K562 treated with DMSO at 1 percent for 48 hours (cell line): ENCODE results near the gene CCDC82. TPM values are rescaled to one million over a fixed set of nuclear protein-coding genes. Genes with fewer than 3 reads are reported as not detected.

Experiments
- total RNA-seq: library from RNA; unstranded; fragments of 300-600 nt; gene quantifications from 2 replicates; pipeline ENCODE4 v1.2.3, GENCODE V29; 2022; ENCODE audit warnings: low replicate concordance; ENCODE audit errors: extremely low read depth

The CCDC82 gene
- not detected in 2 replicates for total RNA-seq

DNA sequence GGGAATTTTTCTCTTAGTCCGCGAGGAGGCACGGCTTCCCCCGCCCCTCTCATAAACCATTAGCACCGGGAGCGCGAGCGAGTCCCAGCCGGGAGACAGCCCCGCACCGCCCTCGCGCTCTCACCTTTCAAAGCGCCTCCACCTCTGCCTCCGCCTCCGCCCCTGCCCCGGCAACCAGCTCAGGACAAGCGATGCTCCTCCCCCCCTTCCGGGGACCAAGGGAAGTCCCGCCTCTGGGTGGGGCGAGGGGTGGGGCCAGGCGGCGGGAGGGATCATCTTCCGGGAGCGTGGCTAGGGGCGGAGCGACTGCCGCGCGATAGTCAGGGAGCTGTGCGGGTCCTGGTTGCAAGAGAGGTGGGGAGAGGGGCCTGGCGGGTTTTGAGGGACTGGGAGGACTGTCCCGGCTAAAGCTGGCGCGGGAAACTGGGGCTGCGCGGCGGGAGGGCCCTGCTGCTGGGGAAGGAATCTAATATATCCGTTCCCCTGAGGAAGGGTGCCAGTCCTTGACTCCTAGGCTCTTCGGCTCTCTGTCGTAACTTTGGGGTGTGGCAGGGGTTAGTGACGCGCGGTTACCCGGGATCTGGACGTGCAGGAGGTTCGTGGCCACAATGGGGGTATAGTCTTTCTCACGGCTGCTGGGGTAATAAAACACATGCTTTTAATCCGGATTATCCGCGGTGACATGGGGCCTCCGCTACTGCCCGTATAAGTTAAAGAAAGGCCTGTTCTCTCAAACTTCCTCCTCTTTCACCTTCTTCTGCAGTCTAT is at the start of gene CCDC82, which contains the start of gene JRKL:
Gene CCDC82, minus strand, starts transcription at position 193 of the 768 bp plus-strand sequence. CDS start 5,165 bp downstream, outside the sequence.
Gene JRKL, plus strand, starts transcription at position 294 of the 768 bp plus-strand sequence. CDS start 637 bp downstream, outside the sequence.

DNA sequence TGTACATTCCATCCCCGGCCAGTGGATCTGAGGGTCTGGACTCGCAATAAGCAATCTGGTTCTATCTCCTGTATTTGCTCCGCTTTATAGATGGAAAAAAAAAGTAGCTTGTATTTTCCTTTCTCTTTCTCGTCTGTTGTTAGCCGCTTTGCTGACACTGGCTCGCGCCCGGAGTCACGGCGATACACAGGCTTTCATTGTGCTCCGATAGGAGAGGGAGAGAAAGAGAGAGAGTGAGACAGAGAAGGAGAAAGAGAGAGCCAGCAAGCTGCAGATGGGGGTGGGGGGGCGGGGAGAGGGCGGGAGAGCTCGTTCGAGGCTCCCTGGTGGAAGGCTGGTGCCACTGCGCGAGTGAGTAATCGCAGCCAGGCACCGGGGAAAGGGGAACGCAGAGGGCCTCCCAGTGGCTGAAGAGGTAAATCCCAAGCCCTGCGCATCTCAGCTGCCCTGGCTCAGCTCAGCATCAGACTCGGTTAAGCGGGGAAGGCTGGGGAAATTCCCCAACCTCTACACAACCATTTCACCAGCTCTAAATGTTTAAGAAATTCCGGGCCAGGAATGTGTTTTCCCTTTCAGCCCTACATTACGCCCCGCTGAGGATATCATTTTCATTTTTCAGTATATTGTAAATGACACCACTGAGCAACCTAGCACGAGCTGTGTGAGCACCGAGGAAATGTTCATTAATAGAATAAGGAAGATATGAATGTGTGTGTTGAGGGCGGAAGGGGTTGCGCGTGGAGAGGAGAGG is 46.6 kb downstream of the CCDC82 start, which contains the start of gene MAML2:
Gene MAML2, minus strand, starts transcription at position 235 of the 751 bp plus-strand sequence. CDS start 1,300 bp downstream, outside the sequence.

Other genes starting within 250 kb of the CCDC82 start
- gene MAML2, start 46.7 kb downstream of the CCDC82 start, total RNA-seq = not detected in 2 replicates
- not detected in 2 replicates for gene JRKL, start 101 bp upstream of the CCDC82 start, total RNA-seq